Activated CD8-positive, alpha-beta T cell treated with anti-CD3 and anti-CD28 coated beads for 36 hours (primary cell): ENCODE results near the gene PRELID3B. TPM values are rescaled to one million over a fixed set of nuclear protein-coding genes. Genes with fewer than 3 reads are reported as not detected.
A peak's percentile ranks its signal among the peaks of the same experiment; 100 is the strongest.

Experiments
- ATAC-seq: fragments of 200-7000 bp; cut with Tn5 transposase; one replicate; pipeline ENCODE4 v1.10.0; 2021; ENCODE audit warnings: mild to moderate bottlenecking, moderate library complexity
- CTCF ChIA-PET: fragments of 350-600 bp; sonication (Branson Sonifier 250); formaldehyde crosslinking; loops from one replicate; lab custom pipeline; 2021; ENCODE audit warnings: antibody characterized with exemption; lab: Charles Lee
- POLR2A ChIA-PET: fragments of 350-600 bp; sonication (Branson Sonifier 250); formaldehyde crosslinking; loops from one replicate; lab custom pipeline; 2021; ENCODE audit warnings: antibody characterized with exemption; lab: Charles Lee
- DNase-seq: peaks from one replicate; pipeline ENCODE4 v3.0.0-alpha.2; 2020
- H3K27ac Mint-ChIP-seq: one replicate; pipeline ENCODE4 v1.8.0; 2021; ENCODE audit warnings: mild to moderate bottlenecking, mixed read lengths
- H3K27me3 Mint-ChIP-seq: one replicate; pipeline ENCODE4 v1.8.0; 2021; ENCODE audit warnings: mixed read lengths
- H3K36me3 Mint-ChIP-seq: one replicate; pipeline ENCODE4 v1.8.0; 2021; ENCODE audit warnings: low read depth, mixed read lengths
- H3K4me1 Mint-ChIP-seq: one replicate; pipeline ENCODE4 v1.8.0; 2021; ENCODE audit warnings: low read depth, mixed read lengths
- H3K4me3 Mint-ChIP-seq: one replicate; pipeline ENCODE4 v1.8.0; 2021; ENCODE audit warnings: mild to moderate bottlenecking, moderate library complexity, mixed read lengths
- H3K9me3 Mint-ChIP-seq: one replicate; pipeline ENCODE4 v1.8.0; 2021; ENCODE audit warnings: mixed read lengths
- CTCF ChIP-seq: fragments of 200-600 bp; IDR thresholded peaks from one replicate; pipeline ENCODE4 v1.8.0; 2022; ENCODE audit warnings: antibody characterized with exemption, mild to moderate bottlenecking
- intact Hi-C: fragments of 100-400 bp; cut with micrococcal nuclease; formaldehyde crosslinking; loops from one replicate; pipeline ENCODE4 v1.10.0; 2022
- total RNA-seq, 2 experiments: library from RNA; stranded (reverse); gene quantifications; one replicate each; pipeline ENCODE4 v1.2.3, GENCODE V29; 2021

Gene PRELID3B
- total RNA-seq, 2 experiments from 2014 or later, result 140 to 145 TPM

- Mint-ChIP-seq H3K36me3 (no peaks in the 10 kb centered on the region), H3K27ac (peak overlapping the region; percentile 76), H3K9me3 (no peaks in the 10 kb centered on the region), H3K27me3 (peaks cover 11% of the 10 kb centered on the region), H3K4me1 (peaks cover 61% of the 10 kb centered on the region), H3K4me3 (no peak overlapping the region)
- CTCF ChIA-PET, result interaction anchor here (1.2 to 3.0 kb wide), 4 partner anchors 12 to 379 kb away, joined by 3 to 17 read pairs (median 9); no protein-coding TSS in a partner anchor
- DNase-seq, result peak; percentile 66
- peak; percentile 76 for ATAC-seq
- TF ChIP-seq CTCF, result no peak
- intact Hi-C loops, result no loop called here
- POLR2A ChIA-PET, result interaction anchor here (0.9 to 1.9 kb wide), 3 partner anchors 44 to 98 kb away, joined by 3 to 4 read pairs (median 3); partner anchors contain the start of gene ATP5F1E
These were observed 33.4 kb upstream of the PRELID3B start for GRCh38 chr20:59075934-59076508.

GRCh38 chr20:59074456-59074855 is 31.9 kb upstream of the PRELID3B start:
- no peaks in the 10 kb centered on the region for H3K9me3 Mint-ChIP-seq
- no peak for TF ChIP-seq CTCF
- no peaks in the 10 kb centered on the region for H3K36me3 Mint-ChIP-seq
- no peak overlapping the region for H3K27ac Mint-ChIP-seq
- ATAC-seq, result peak; percentile 65
- ChIA-PET POLR2A (interaction anchor here (0.6 kb wide), 1 partner anchor 13 kb away, joined by 3 read pairs; no protein-coding TSS in a partner anchor), CTCF (interaction anchor here (1.4 to 3.0 kb wide), 4 partner anchors 8 to 328 kb away, joined by 4 to 17 read pairs (median 6); no protein-coding TSS in a partner anchor)
- peak; percentile 57 for DNase-seq
- H3K4me1 Mint-ChIP-seq, result peaks cover 61% of the 10 kb centered on the region
- peaks cover 12% of the 10 kb centered on the region for H3K27me3 Mint-ChIP-seq
- intact Hi-C loops, result no loop called here
- H3K4me3 Mint-ChIP-seq, result no peak overlapping the region

GRCh38 chr20:59073582-59073981 is 31.0 kb upstream of the PRELID3B start:
- Mint-ChIP-seq H3K4me1 (peaks cover 58% of the 10 kb centered on the region), H3K36me3 (no peaks in the 10 kb centered on the region), H3K27me3 (peaks cover 13% of the 10 kb centered on the region), H3K4me3 (no peak overlapping the region), H3K9me3 (no peaks in the 10 kb centered on the region), H3K27ac (no peak overlapping the region)
- CTCF ChIA-PET, result interaction anchor here (1.2 to 3.0 kb wide), 7 partner anchors 9 to 329 kb away, joined by 3 to 17 read pairs (median 5); no protein-coding TSS in a partner anchor
- POLR2A ChIA-PET, result interaction anchor here (0.9 kb wide), 1 partner anchor 96 kb away, joined by 3 read pairs; no protein-coding TSS in a partner anchor
- no peak for TF ChIP-seq CTCF
- ATAC-seq, result no peak
- no peak for DNase-seq
- intact Hi-C loops, result no loop called here

GRCh38 chr20:59071216-59071615 is 28.6 kb upstream of the PRELID3B start:
- Mint-ChIP-seq H3K4me1 (peaks cover 37% of the 10 kb centered on the region), H3K27me3 (peaks cover 13% of the 10 kb centered on the region), H3K27ac (no peak overlapping the region), H3K4me3 (no peak overlapping the region), H3K36me3 (no peaks in the 10 kb centered on the region), H3K9me3 (no peaks in the 10 kb centered on the region)
- ChIA-PET CTCF (interaction anchor here (1.1 to 2.2 kb wide), 2 partner anchors 17 to 137 kb away, joined by 3 to 11 read pairs; no protein-coding TSS in a partner anchor), POLR2A (interaction anchor here (1.5 kb wide), 1 partner anchor 82 kb away, joined by 3 read pairs; no protein-coding TSS in a partner anchor)
- DNase-seq (no peak), ATAC-seq (no peak)
- intact Hi-C loops, result no loop called here
- no peak for TF ChIP-seq CTCF

GRCh38 chr20:59069026-59069425 is 26.4 kb upstream of the PRELID3B start:
- H3K27me3 Mint-ChIP-seq, result peaks cover 13% of the 10 kb centered on the region
- ChIA-PET CTCF (no interaction called here), POLR2A (no interaction called here)
- no peaks in the 10 kb centered on the region for H3K9me3 Mint-ChIP-seq
- no peak for TF ChIP-seq CTCF
- H3K4me1 Mint-ChIP-seq, result peaks cover 15% of the 10 kb centered on the region
- H3K36me3 Mint-ChIP-seq, result no peaks in the 10 kb centered on the region
- no peak for ATAC-seq
- intact Hi-C loops, result no loop called here
- DNase-seq, result no peak
- H3K4me3 Mint-ChIP-seq, result no peak overlapping the region
- H3K27ac Mint-ChIP-seq, result no peak overlapping the region
